GM12801 (cell line): ENCODE data around the gene ST8SIA5.

Source experiments
- TF ChIP-seq, protein P1 (sequence below): IDR thresholded peaks from one replicate; pipeline ENCODE4 v1.5.1; 2011; ENCODE audit warnings: control low read depth; ENCODE audit not compliant: insufficient read length; ENCODE audit errors: extremely low read depth

The ST8SIA5 gene

DNA sequence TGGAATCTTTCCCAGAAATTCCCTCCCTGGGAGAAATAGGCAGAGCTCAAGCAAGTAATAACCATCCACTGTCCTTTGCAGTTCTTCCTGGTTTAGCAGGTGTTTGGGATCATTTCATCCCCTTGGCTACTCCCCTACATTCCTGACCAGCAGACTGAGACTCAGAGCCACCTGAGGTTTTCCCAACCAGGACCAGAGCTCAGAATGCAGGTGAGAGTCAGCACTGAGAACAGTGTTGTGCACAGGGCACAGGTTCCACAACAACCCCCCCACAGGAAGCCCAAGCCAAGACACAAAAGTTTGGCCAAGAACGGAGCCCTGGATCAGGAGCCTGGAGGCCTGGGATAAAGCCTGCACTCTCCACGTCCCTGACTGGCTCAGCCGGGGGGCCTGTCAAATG, 78.8 kb downstream of the ST8SIA5 start:
- TF ChIP-seq, protein P1, sequence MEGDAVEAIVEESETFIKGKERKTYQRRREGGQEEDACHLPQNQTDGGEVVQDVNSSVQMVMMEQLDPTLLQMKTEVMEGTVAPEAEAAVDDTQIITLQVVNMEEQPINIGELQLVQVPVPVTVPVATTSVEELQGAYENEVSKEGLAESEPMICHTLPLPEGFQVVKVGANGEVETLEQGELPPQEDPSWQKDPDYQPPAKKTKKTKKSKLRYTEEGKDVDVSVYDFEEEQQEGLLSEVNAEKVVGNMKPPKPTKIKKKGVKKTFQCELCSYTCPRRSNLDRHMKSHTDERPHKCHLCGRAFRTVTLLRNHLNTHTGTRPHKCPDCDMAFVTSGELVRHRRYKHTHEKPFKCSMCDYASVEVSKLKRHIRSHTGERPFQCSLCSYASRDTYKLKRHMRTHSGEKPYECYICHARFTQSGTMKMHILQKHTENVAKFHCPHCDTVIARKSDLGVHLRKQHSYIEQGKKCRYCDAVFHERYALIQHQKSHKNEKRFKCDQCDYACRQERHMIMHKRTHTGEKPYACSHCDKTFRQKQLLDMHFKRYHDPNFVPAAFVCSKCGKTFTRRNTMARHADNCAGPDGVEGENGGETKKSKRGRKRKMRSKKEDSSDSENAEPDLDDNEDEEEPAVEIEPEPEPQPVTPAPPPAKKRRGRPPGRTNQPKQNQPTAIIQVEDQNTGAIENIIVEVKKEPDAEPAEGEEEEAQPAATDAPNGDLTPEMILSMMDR: no peak

DNA sequence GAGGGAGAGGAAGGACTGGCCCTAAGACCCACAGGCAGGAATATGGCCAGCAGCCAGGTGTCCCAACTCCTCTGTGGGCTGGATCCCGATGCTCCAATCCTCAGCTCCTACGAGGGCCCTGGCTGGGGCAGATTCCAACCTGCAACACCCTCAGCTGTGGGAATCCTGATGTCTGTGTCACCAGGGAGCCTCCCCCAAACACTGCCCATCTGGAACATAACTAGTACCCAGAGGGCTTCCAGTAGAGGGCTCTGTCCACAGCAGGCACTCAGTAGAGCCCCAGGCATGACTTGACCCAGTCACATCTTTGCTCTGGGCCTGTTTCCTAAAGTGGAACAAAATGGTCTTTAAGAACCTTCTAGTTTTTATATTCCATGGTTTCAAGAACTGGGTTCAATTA, 79.2 kb downstream of the ST8SIA5 start:
- TF ChIP-seq, protein P1: no peak

DNA sequence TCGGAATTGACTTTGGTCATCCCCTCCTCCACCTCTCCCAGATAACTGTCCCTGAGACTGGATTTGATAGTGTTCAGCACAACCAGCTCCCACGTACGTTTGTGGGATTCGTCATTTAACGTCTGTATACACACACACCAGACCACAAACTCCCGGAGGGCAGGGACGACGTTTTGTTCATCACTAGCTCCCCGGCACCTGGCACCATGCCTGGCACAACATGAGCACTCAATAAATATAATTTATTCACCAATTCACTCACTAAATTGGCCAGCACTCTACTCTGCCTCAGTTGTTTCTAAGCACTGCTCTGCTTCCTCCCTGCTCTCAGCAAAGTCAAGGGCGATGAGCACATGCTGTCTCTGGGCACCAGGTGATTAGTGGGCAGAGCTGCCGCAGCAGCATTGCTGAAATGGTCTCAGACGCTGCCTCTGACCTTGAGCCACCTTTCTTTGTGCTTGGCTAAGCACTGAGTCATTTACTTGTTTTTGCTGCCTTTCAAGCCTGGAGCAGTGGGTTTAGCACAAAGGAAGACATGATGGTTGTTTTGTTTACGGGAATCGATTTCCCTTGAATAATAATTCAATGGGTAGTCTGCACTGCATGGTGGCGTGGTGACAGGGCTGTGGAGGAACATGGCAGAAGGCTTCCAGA, 80.5 kb downstream of the ST8SIA5 start:
- TF ChIP-seq, protein P1: no peak

DNA sequence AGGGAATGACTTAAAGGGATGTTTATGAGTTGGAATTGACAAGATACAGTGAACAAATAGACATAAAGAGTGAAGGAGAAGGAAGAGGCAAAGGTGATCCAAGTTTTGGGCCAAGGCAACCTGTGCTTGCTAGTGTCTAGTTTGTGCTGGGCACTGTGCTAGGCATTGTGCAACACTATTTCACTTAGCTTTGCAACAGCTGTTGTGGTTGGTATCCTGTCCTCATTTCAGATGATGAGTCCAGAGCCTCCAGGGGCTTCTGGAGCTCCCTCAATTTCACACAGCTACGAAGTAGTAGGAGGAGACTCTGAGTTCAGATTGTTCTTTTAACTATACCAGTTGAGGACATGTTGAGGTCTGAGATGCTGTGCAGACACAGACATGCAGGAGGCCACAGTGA, 81.7 kb downstream of the ST8SIA5 start:
- TF ChIP-seq, protein P1: no peak

DNA sequence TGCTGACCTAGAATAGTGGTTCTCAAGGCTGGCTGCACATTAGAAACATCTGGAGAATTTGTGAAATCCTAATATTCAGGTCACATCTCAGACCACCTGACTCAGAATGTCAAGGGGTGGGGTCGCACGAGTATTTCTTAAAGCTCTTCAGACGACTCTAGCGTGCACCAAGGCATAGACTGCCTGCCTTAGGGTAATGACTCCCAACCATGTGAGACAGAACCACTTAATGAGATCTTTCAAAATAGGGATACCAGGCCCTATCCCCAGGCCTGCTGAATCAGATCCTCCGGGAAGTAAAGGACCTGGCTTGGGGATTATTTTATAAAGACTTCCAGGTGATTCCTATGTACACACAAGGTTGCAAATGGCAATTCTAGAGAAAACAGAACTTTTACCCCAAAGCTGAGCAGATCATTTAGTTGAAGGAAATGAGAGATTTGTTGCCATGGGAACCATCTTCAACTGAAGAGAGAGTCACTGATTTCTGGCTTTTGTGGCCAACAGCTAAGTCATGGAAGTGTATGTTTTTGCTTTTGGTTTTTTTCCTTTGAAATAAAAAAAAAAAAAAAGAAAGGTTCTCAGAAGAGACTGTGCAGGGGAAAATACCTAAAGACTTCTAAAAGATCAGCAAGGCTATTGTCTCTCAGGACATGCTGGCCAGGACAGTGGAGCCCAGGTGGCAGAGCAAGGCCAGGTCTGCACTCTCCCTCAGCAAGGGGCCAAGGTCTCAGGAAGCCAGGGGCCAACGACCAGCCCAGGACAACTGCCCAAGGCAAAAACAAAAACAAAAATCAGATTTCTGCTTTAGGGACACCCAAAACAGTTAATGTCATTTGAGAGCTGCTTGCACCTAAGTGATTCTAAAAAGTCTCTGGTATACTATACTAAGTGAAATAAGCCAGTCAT, 84.5 kb downstream of the ST8SIA5 start:
- TF ChIP-seq, protein P1: no peak

DNA sequence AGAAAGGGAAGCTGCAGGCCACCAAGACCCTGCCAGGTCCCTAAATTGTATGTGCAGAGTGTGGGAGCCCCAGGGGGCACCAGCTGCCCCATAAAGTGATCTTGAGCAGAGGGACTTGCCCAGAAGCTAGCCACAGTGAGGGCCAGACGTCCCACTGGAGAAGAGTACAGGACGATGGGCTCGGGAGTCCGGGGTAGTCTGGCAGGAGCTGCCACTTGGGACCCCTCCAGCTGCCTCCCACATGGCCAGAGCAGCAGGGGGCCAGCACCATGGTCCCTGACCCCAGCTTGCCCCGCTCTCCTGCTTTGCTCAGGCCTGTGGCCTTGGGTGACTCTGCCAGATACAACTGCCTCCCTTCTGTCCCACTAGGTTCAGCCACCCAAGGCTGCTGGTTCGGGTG, 88.2 kb downstream of the ST8SIA5 start:
- TF ChIP-seq, protein P1: no peak

DNA sequence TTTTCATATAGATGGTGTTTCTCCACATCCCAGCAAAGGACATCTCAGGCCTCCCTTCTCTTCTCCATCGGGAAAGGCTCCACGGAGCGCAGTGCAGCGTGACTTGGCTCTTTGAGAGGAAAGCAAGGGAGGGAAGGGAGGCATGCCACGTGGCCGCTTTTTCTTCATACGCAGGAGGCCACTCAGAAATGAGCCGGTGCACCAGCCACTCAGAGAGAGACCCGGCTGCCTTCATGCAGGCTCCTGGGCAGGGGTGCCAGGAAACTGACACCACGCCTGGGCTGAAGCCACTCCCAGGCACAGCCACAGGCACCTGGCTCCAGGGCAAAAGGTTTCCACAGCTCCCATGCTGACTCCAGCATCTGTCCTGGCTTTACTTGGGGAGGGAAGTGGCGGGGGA, 88.7 kb downstream of the ST8SIA5 start:
- TF ChIP-seq, protein P1: no peak
